ENCODE results near the gene LDLRAD2. TPM values are rescaled to one million over a fixed set of nuclear protein-coding genes. Genes with fewer than 3 reads are reported as not detected.
"Not testable (repeated sequence)": the region's sequence is repeated elsewhere in the genome, so short reads cannot be mapped to it uniquely, and the experiment has no call there.

Gene LDLRAD2
- total and polyA plus RNA-seq, 9 of the 15 experiments (the other 6 are each of a cell fraction or from before 2014, with no cell fraction given), result 0.45 to 0.48 TPM; not detected in 7

DNA sequence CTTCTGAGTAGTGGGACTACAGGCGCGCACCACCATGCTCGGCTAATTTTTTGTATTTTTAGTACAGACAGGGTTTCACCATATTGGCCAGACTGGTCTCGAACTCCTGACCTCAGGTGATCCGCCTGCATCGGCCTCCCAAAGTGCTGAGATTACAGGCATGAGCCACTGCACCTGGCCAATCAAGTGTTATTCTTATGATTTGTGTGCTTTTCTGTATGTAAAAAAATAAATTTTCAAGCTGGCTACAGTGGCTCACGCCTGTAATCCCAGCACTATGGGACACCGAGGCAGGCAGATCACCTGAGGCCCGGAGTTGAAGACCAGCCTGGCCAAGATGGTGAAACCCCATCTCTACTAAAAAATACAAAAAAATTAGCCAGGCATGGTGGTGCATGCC, 41.5 kb upstream of the LDLRAD2 start:
- Histone ChIP-seq H3K4me1 (replicated peaks in 1 of 2; ENCODE audit: control insufficient read depth in 2 of 2, insufficient read depth in 2 of 2, low read length in 2 of 2) (peaks cover 43 to 45% of the 10 kb centered on the region in 2 experiments), H3K36me3 (ENCODE audit: control insufficient read depth, insufficient read depth, low read length) (peaks cover 20% of the 10 kb centered on the region), H4K20me1 (replicated peaks; ENCODE audit: control insufficient read depth, insufficient read depth, low read length) (peaks cover 16% of the 10 kb centered on the region), H3K79me2 (ENCODE audit: control insufficient read depth, insufficient read depth, low read length) (peaks cover 99% of the 10 kb centered on the region)
- intact Hi-C loops (cut with micrococcal nuclease); H3K27ac ChIP-seq (ENCODE audit: extremely low read depth, low read depth, low read length); H3K9me3 ChIP-seq (replicated peaks; ENCODE audit: control insufficient read depth, insufficient read depth, low read depth, low read length); BruUV-seq (replicated peaks); H3K4me2 ChIP-seq (ENCODE audit: insufficient read depth, low read length); CTCF ChIA-PET (ENCODE audit: low intra/inter-chr PET ratio); H3K27me3 ChIP-seq (ENCODE audit: control insufficient read depth in 2 of 2, insufficient read depth in 2 of 2, low read length in 2 of 2); H3K9me1 ChIP-seq (ENCODE audit: control insufficient read depth, insufficient read depth, low read length); in situ Hi-C loops (cut with MboI); ATAC-seq; DNase-seq (ENCODE audit: extremely low read depth in 1 of 4, low spot score in 3 of 4); H3K4me3 ChIP-seq; H3K9ac ChIP-seq (ENCODE audit: insufficient read depth in 1 of 2, low read depth in 2 of 2, low read length in 2 of 2); FAIRE-seq; H2AFZ ChIP-seq (ENCODE audit: low read depth, low read length): not testable (repeated sequence)
- POLR2A ChIA-PET, result interaction anchor here (0.8 to 3.1 kb wide), 4 partner anchors 9 to 25 kb away, joined by 3 to 24 read pairs (median 4); partner anchors contain the start of gene USP48
- WGBS (ENCODE audit: insufficient coverage, low coverage, missing lambda C conversion rate), result 86% methylated on average over 7 of the region's 9 CpGs

DNA sequence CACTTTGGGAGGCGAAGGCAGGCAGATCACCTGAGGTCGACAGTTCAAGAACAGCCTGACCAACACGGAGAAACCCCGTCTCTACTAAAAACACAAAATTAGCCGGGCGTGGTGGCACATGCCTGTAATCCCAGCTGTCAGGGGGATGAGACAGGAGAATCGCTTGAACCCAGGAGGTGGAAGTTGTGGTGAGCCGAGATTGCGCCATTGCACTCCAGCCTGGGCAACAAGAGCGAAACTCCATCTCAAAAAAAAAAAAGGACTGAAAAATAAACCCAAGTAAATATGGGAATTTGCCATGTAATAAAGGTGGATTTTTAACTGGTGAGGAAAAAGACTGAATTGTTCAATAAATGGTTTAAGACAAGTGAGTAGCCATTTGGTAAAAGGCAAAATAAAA, 40.4 kb upstream of the LDLRAD2 start:
- ATAC-seq; H2AFZ ChIP-seq (ENCODE audit: low read depth, low read length); H3K4me2 ChIP-seq (ENCODE audit: insufficient read depth, low read length); in situ Hi-C loops (cut with MboI); H3K4me3 ChIP-seq; H4K20me1 ChIP-seq (replicated peaks; ENCODE audit: control insufficient read depth, insufficient read depth, low read length); FAIRE-seq; BruUV-seq (replicated peaks); intact Hi-C loops (cut with micrococcal nuclease); H3K9me3 ChIP-seq (replicated peaks; ENCODE audit: control insufficient read depth, insufficient read depth, low read depth, low read length); H3K27me3 ChIP-seq (ENCODE audit: control insufficient read depth in 2 of 2, insufficient read depth in 2 of 2, low read length in 2 of 2); H3K9me1 ChIP-seq (ENCODE audit: control insufficient read depth, insufficient read depth, low read length); CTCF ChIA-PET (ENCODE audit: low intra/inter-chr PET ratio); POLR2A ChIA-PET; H3K27ac ChIP-seq (ENCODE audit: extremely low read depth, low read depth, low read length); H3K9ac ChIP-seq (ENCODE audit: insufficient read depth in 1 of 2, low read depth in 2 of 2, low read length in 2 of 2); DNase-seq (ENCODE audit: extremely low read depth in 1 of 4, low spot score in 3 of 4); TF ChIP-seq CEBPG (CRISPR knock-in tag; IDR thresholded peaks at IDR 0.05): not testable (repeated sequence)
- Histone ChIP-seq H3K79me2 (ENCODE audit: control insufficient read depth, insufficient read depth, low read length) (peaks cover 99% of the 10 kb centered on the region), H3K4me1 (replicated peaks in 1 of 2; ENCODE audit: control insufficient read depth in 2 of 2, insufficient read depth in 2 of 2, low read length in 2 of 2) (peaks cover 37 to 40% of the 10 kb centered on the region in 2 experiments), H3K36me3 (ENCODE audit: control insufficient read depth, insufficient read depth, low read length) (peaks cover 28% of the 10 kb centered on the region)
- WGBS (ENCODE audit: insufficient coverage, low coverage, missing lambda C conversion rate), result 94% methylated on average over 8 of the region's 10 CpGs
- TF ChIP-seq CEBPG (tag; conservative IDR thresholded peaks at IDR 0.05 in 1 of 2, IDR thresholded peaks at IDR 0.05 in 1 of 2) (0 out of 4 replicates have a peak, but pooled peaks of 1 of the 2 experiments have one; percentile 16), CEBPB (tag; IDR thresholded peaks at IDR 0.05) (peak; percentile 60)

Data from K562 (cell line).